NT2/D1 (cell line): ENCODE measurements around the gene TSPAN14.

Source experiments
- SUZ12 ChIP-seq: IDR thresholded peaks from 2 replicates; pipeline ENCODE4 v1.6.1; 2011; ENCODE audit not compliant: insufficient read length, insufficient read depth; ENCODE audit errors: extremely low read depth
- YY1 ChIP-seq: IDR thresholded peaks from 2 replicates; pipeline ENCODE4 v1.6.1; 2011; ENCODE audit not compliant: insufficient read length, insufficient read depth

- TF ChIP-seq YY1 (no peak), SUZ12 (no peak)
Measured at GRCh38 chr10:80409121-80409520, 45.0 kb upstream of the TSPAN14 start.
